ENCODE results near the gene TARS1.
"Not testable (repeated sequence)": the region's sequence is repeated elsewhere in the genome, so short reads cannot be mapped to it uniquely, and the experiment has no call there.

Gene TARS1

GRCh38 chr5:33509036-33509435 is 68.3 kb downstream of the TARS1 start:
- Histone ChIP-seq H3K4me1 (ENCODE audit: control insufficient read depth, insufficient read depth, low read length) (no peaks in the 10 kb centered on the region), H3K36me3 (ENCODE audit: control insufficient read depth, insufficient read depth, low read length) (no peaks in the 10 kb centered on the region), H3K9me3 (ENCODE audit: control insufficient read depth, insufficient read depth, low read depth, low read length) (no peaks in the 10 kb centered on the region), H3K4me3 (ENCODE audit: low read depth, low read length) (no peak overlapping the region), H3K9ac (ENCODE audit: low read length) (no peak overlapping the region), H3K27ac (ENCODE audit: low read depth, low read length) (no peak overlapping the region), H3K27me3 (ENCODE audit: control insufficient read depth, insufficient read depth, low read length) (no peaks in the 10 kb centered on the region)

GRCh38 chr5:33513462-33514185 is 72.9 kb downstream of the TARS1 start:
- Histone ChIP-seq H3K4me3 (ENCODE audit: low read depth, low read length) (no peak overlapping the region), H3K9ac (ENCODE audit: low read length) (no peak overlapping the region), H3K4me1 (ENCODE audit: control insufficient read depth, insufficient read depth, low read length) (no peaks in the 10 kb centered on the region), H3K9me3 (ENCODE audit: control insufficient read depth, insufficient read depth, low read depth, low read length) (peaks cover 4% of the 10 kb centered on the region; the same call in 1 of the 2 replicates), H3K36me3 (ENCODE audit: control insufficient read depth, insufficient read depth, low read length) (no peaks in the 10 kb centered on the region), H3K27ac (ENCODE audit: low read depth, low read length) (no peak overlapping the region), H3K27me3 (ENCODE audit: control insufficient read depth, insufficient read depth, low read length) (no peaks in the 10 kb centered on the region)

GRCh38 chr5:33515366-33515765 is 74.6 kb downstream of the TARS1 start:
- not testable (repeated sequence) for H3K4me3 ChIP-seq (ENCODE audit: low read depth, low read length); H3K36me3 ChIP-seq (ENCODE audit: control insufficient read depth, insufficient read depth, low read length); H3K9ac ChIP-seq (ENCODE audit: low read length); H3K27ac ChIP-seq (ENCODE audit: low read depth, low read length); H3K27me3 ChIP-seq (ENCODE audit: control insufficient read depth, insufficient read depth, low read length); H3K4me1 ChIP-seq (ENCODE audit: control insufficient read depth, insufficient read depth, low read length)
- peaks cover 12% of the 10 kb centered on the region; the same call in 1 of the 2 replicates for H3K9me3 ChIP-seq (ENCODE audit: control insufficient read depth, insufficient read depth, low read depth, low read length)

- Histone ChIP-seq H3K36me3 (ENCODE audit: control insufficient read depth, insufficient read depth, low read length) (no peaks in the 10 kb centered on the region), H3K4me1 (ENCODE audit: control insufficient read depth, insufficient read depth, low read length) (no peaks in the 10 kb centered on the region), H3K4me3 (ENCODE audit: low read depth, low read length) (no peak overlapping the region), H3K9me3 (ENCODE audit: control insufficient read depth, insufficient read depth, low read depth, low read length) (peaks cover 12% of the 10 kb centered on the region; the same call in 1 of the 2 replicates), H3K27ac (ENCODE audit: low read depth, low read length) (no peak overlapping the region), H3K9ac (ENCODE audit: low read length) (no peak overlapping the region), H3K27me3 (ENCODE audit: control insufficient read depth, insufficient read depth, low read length) (no peaks in the 10 kb centered on the region)
Observed at GRCh38 chr5:33516421-33516820, 75.7 kb downstream of the TARS1 start.

Data from HUES6 (cell line).